Endothelial cell of umbilical vein (primary cell): ENCODE results near the gene NRM. TPM values are rescaled to one million over a fixed set of nuclear protein-coding genes. Genes with fewer than 3 reads are reported as not detected.
A peak's percentile ranks its signal among the peaks of the same experiment; 100 is the strongest.

Experiments used
- BruUV-seq: library from RNA; stranded (reverse); fragments of 400-500 nt; replicated peaks from 2 replicates; lab custom pipeline; 2021; lab: Mats Ljungman, UMichigan
- CTCF ChIA-PET: fragments of 300-600, 350-600 bp; sonication (Branson Sonifier 250); formaldehyde crosslinking; loops from one replicate; lab custom pipeline; 2021; ENCODE audit warnings: antibody characterized with exemption, inconsistent platforms; lab: Charles Lee
- POLR2A ChIA-PET: fragments of 300-600, 350-600 bp; sonication (Branson Sonifier 250); formaldehyde crosslinking; loops from one replicate; lab custom pipeline; 2021; ENCODE audit warnings: antibody characterized with exemption, inconsistent platforms; lab: Charles Lee
- DNase-seq: peaks from one replicate; pipeline ENCODE4 v3.0.0-alpha.2; 2011; ENCODE audit warnings: low read depth, low spot score
- FAIRE-seq: peaks from 2 replicates; lab custom pipeline; 2011; peaks lifted over from hg19 to GRCh38; lab: Jason Lieb, UNC
- H2AFZ ChIP-seq: 2 replicates; pipeline ENCODE4 v1.6.0; 2012; ENCODE audit warnings: low read depth, low read length, control low read depth, inconsistent platforms
- H3K27ac ChIP-seq: 2 replicates; pipeline ENCODE4 v1.5.1; 2011; ENCODE audit warnings: low read depth, mild to moderate bottlenecking, control low read depth, low read length, moderate library complexity; ENCODE audit not compliant: insufficient read depth
- H3K27me3 ChIP-seq, 2 experiments: 2 replicates each; pipeline versions ENCODE4 v1.6.0 to v1.6.1; 2011; ENCODE audit warnings: low read length in 2 of 2, mixed read lengths in 1 of 2; ENCODE audit not compliant: control insufficient read depth in 2 of 2, insufficient read depth in 2 of 2
- H3K36me3 ChIP-seq, 2 experiments: 2 replicates in 1 of 2; 3 replicates in 1 of 2; pipeline ENCODE4 v1.5.1; 2011; ENCODE audit warnings: low read length in 2 of 2, mild to moderate bottlenecking in 1 of 2, moderate library complexity in 1 of 2; ENCODE audit not compliant: control insufficient read depth in 2 of 2, insufficient read depth in 2 of 2; ENCODE audit errors: extremely low read depth in 1 of 2
- H3K4me1 ChIP-seq: 3 replicates; pipeline ENCODE4 v1.5.1; 2011; ENCODE audit warnings: mild to moderate bottlenecking, low read length; ENCODE audit not compliant: control insufficient read depth, insufficient read depth; ENCODE audit errors: extremely low read depth
- H3K4me2 ChIP-seq: 2 replicates; pipeline ENCODE4 v1.6.1; 2011; ENCODE audit warnings: low read length, control low read depth, mixed read lengths; ENCODE audit not compliant: insufficient read depth
- H3K4me3 ChIP-seq, 3 experiments: fragments of 200-600 bp in 1 of 3; sonication (generic), shearing (Covaris generic) in 1 of 3; replicated peaks in 1 of 3; 2 replicates each; pipeline ENCODE4 v1.5.1; 2011 to 2016; ENCODE audit warnings: control low read depth in 3 of 3, low read length in 3 of 3, mild to moderate bottlenecking in 2 of 3, inconsistent platforms in 1 of 3, low read depth in 1 of 3, moderate library complexity in 1 of 3; ENCODE audit not compliant: insufficient read depth in 1 of 3
- H3K79me2 ChIP-seq: 2 replicates; pipeline ENCODE4 v1.6.0; 2012; ENCODE audit warnings: low read length, inconsistent platforms; ENCODE audit not compliant: control insufficient read depth, insufficient read depth
- H3K9ac ChIP-seq: replicated peaks from 2 replicates; pipeline ENCODE3; 2011; ENCODE audit warnings: low read length, control low read depth; ENCODE audit not compliant: insufficient read depth; ENCODE audit errors: extremely low read depth
- H3K9me1 ChIP-seq: replicated peaks from 3 replicates; pipeline ENCODE4 v1.6.0; 2011; ENCODE audit warnings: mild to moderate bottlenecking, low read length; ENCODE audit not compliant: control insufficient read depth, insufficient read depth; ENCODE audit errors: extremely low read depth
- H3K9me3 ChIP-seq: replicated peaks from 2 replicates; pipeline ENCODE4 v1.5.1; 2012; ENCODE audit warnings: low read length, inconsistent platforms; ENCODE audit not compliant: control insufficient read depth, insufficient read depth
- H4K20me1 ChIP-seq: replicated peaks from 2 replicates; pipeline ENCODE3; 2011; ENCODE audit warnings: mild to moderate bottlenecking, low read length; ENCODE audit not compliant: control insufficient read depth, insufficient read depth; ENCODE audit errors: extremely low read depth
- CTCF ChIP-seq, 2 donors: IDR thresholded peaks; 1 replicate in 1 of 2; 2 replicates in 1 of 2; pipeline ENCODE4 v1.5.1; 2011; ENCODE audit warnings: low read length in 2 of 2, mild to moderate bottlenecking in 2 of 2, moderate library complexity in 2 of 2, control low read depth in 1 of 2, inconsistent platforms in 1 of 2, low read depth in 1 of 2; ENCODE audit not compliant: insufficient read depth in 1 of 2; ENCODE audit errors: extremely low read depth in 1 of 2
- EZH2 ChIP-seq: IDR thresholded peaks from 2 replicates; pipeline ENCODE4 v1.6.1; 2012; ENCODE audit warnings: borderline replicate concordance, low read depth, mild to moderate bottlenecking, moderate library complexity, low read length, inconsistent platforms; ENCODE audit not compliant: severe bottlenecking
- FOS ChIP-seq: IDR thresholded peaks from 2 replicates; pipeline ENCODE4 v1.6.1; 2011; ENCODE audit warnings: mild to moderate bottlenecking, low read length, moderate library complexity, borderline replicate concordance; ENCODE audit not compliant: insufficient read depth
- GATA2 ChIP-seq: IDR thresholded peaks from 2 replicates; pipeline ENCODE4 v1.7.0; 2011; ENCODE audit warnings: low read depth, mild to moderate bottlenecking, moderate library complexity, mixed read lengths, low read length; ENCODE audit not compliant: insufficient read length, insufficient read depth
- JUN ChIP-seq: IDR thresholded peaks from 2 replicates; pipeline ENCODE4 v1.6.1; 2011; ENCODE audit warnings: borderline replicate concordance, low read depth; ENCODE audit not compliant: insufficient read length, insufficient read depth
- MAX ChIP-seq: IDR thresholded peaks from 2 replicates; pipeline ENCODE4 v1.6.1; 2011; ENCODE audit not compliant: insufficient read depth, insufficient read length
- MYC ChIP-seq: IDR thresholded peaks from one replicate; pipeline ENCODE4 v1.6.1; 2011; ENCODE audit warnings: mild to moderate bottlenecking, low read depth, low read length
- POLR2A ChIP-seq: IDR thresholded peaks from 2 replicates; pipeline ENCODE4 v1.6.1; 2012; ENCODE audit warnings: low read depth, mild to moderate bottlenecking, control low read depth, low read length
- POLR2AphosphoS5 ChIP-seq: IDR thresholded peaks from 2 replicates; pipeline ENCODE4 v1.6.1; 2012; ENCODE audit warnings: low read depth, mild to moderate bottlenecking, control low read depth, low read length, moderate library complexity; ENCODE audit not compliant: insufficient read depth
- dilution Hi-C: fragments of 300-500 bp; cut with MboI; formaldehyde crosslinking; loops from one replicate; pipeline ENCODE4 v1.15.0; 2019; ENCODE audit warnings: low sequenced_read_pairs; ENCODE audit not compliant: extremely low pct_ligation_motif_present
- intact Hi-C: fragments of 100-400 bp; cut with micrococcal nuclease; formaldehyde crosslinking; loops from one replicate; pipeline ENCODE4 v1.10.0; 2022
- polyA plus RNA-seq, 4 experiments: library from polyadenylated mRNA; depleted of rRNA in 3 of 4; stranded (reverse) in 3 of 4; unstranded in 1 of 4; fragments of >200 nt; gene quantifications; 2 replicates each; pipeline versions ENCODE4 v1.2.1 to v1.2.3, GENCODE V29; 2011 to 2012; ENCODE audit warnings: missing spikeins in 1 of 4
- total RNA-seq: library from RNA; stranded (reverse); gene quantifications from 2 replicates; pipeline ENCODE4 v1.2.3, GENCODE V29; 2021

NRM gene
- total and polyA plus RNA-seq, 2 donors (not counting 3 experiments of a cell fraction or from before 2014, with no cell fraction given) = 32.2 to 33.8 TPM

GRCh38 chr6:30716879-30717128 is 26.0 kb upstream of the NRM start:
- dilution Hi-C loops = no loop called here
- H3K79me2 ChIP-seq = peaks cover 30% of the 10 kb centered on the region

More at GRCh38 chr6:30716879-30717128, 26.0 kb upstream of the NRM start:
- H3K9ac ChIP-seq = peak overlapping the region; percentile 72
- no peaks in the 10 kb centered on the region for H3K9me1 ChIP-seq
- ChIA-PET CTCF (interaction anchor here (0.7 to 1.8 kb wide), 14 partner anchors 10 to 371 kb away, joined by 3 to 29 read pairs (median 6); partner anchors contain the start of gene NRM), POLR2A (interaction anchor here (0.8 to 2.9 kb wide), 7 partner anchors 13 to 102 kb away, joined by 3 to 18 read pairs (median 6); partner anchors contain the start of gene NRM)
- intact Hi-C loops = loop anchor here (1.0 kb wide), 3 partner anchors 30 to 100 kb away; partner anchors contain the start of genes MRPS18B and PPP1R10
- H4K20me1 ChIP-seq = no peaks in the 10 kb centered on the region
- FAIRE-seq (no peak), DNase-seq (no peak)
- peak overlapping the region; percentile 92 for H3K4me2 ChIP-seq
- H3K36me3 ChIP-seq = peaks cover 0 to 12% of the 10 kb centered on the region in 2 experiments
- no peaks in the 10 kb centered on the region for H3K9me3 ChIP-seq
- H3K4me3 ChIP-seq = peak overlapping the region; percentile 7 to 80 (median 72)
- peak overlapping the region; percentile 78 for H3K27ac ChIP-seq
- H2AFZ ChIP-seq = peak overlapping the region; percentile 47
- no peak for TF ChIP-seq JUN
- TF ChIP-seq EZH2 = no peak
- TF ChIP-seq POLR2A = no peak
- no peak for TF ChIP-seq GATA2
- TF ChIP-seq MAX = no peak
- TF ChIP-seq CTCF (IDR thresholded peaks at IDR 0.05; ENCODE audit: extremely low read depth in 1 of 2, insufficient read depth in 1 of 2, low read depth in 1 of 2, low read length in 2 of 2) = no peak
- no peak for TF ChIP-seq FOS
- no peak for TF ChIP-seq POLR2AphosphoS5
- no peak for TF ChIP-seq MYC
- TSS peak; percentile 57 for BruUV-seq
- peaks cover 23% of the 10 kb centered on the region for H3K4me1 ChIP-seq
- no peaks in the 10 kb centered on the region for H3K27me3 ChIP-seq
